SU-DHL-6 (cell line): ENCODE data around the gene NPM1.

Experiments
- H2AFZ ChIP-seq: fragments of 200-600 bp; sonication (generic); 2 replicates; pipeline ENCODE4 v1.6.1; 2014; ENCODE audit warnings: low read depth, mild to moderate bottlenecking, moderate library complexity, mixed read lengths, antibody characterized with exemption, low read length; ENCODE audit not compliant: severe bottlenecking
- H3F3A ChIP-seq: fragments of 200-600 bp; shearing (Covaris generic); 2 replicates; pipeline ENCODE4 v1.6.0; 2016; ENCODE audit warnings: antibody characterized with exemption, mild to moderate bottlenecking; ENCODE audit not compliant: insufficient read depth
- H3K27ac ChIP-seq: fragments of 200-600 bp; sonication (generic); 2 replicates; pipeline ENCODE4 v1.5.1; 2016; ENCODE audit warnings: low read depth, mild to moderate bottlenecking, low read length, moderate library complexity, mixed read lengths
- H3K27me3 ChIP-seq: fragments of 200-600 bp; sonication (generic), shearing (Covaris generic); 2 replicates; pipeline ENCODE4 v1.6.0; 2014; ENCODE audit warnings: mild to moderate bottlenecking, low read length
- H3K36me3 ChIP-seq: fragments of 200-600 bp; sonication (generic); 2 replicates; pipeline ENCODE4 v1.6.1; 2014; ENCODE audit warnings: mild to moderate bottlenecking, low read length, mixed read lengths
- H3K4me2 ChIP-seq: fragments of 300-600, 200-600 bp; shearing (Covaris generic), sonication (generic); 2 replicates; pipeline ENCODE4 v1.6.0; 2014; ENCODE audit warnings: low read length, low read depth, mild to moderate bottlenecking; ENCODE audit not compliant: poor library complexity, severe bottlenecking
- H3K4me3 ChIP-seq: fragments of 200-600 bp; sonication (generic); 2 replicates; pipeline ENCODE4 v1.5.1; 2014; ENCODE audit warnings: antibody characterized with exemption, low read length, mild to moderate bottlenecking, mixed read lengths; ENCODE audit not compliant: insufficient read depth, poor library complexity, severe bottlenecking
- H3K79me2 ChIP-seq: fragments of 200-600 bp; sonication (generic); 2 replicates; pipeline ENCODE4 v1.6.1; 2014; ENCODE audit warnings: mild to moderate bottlenecking, low read length, moderate library complexity; ENCODE audit not compliant: insufficient read depth
- H3K9ac ChIP-seq: fragments of 200-600 bp; sonication (generic); 2 replicates; pipeline ENCODE4 v1.7.0; 2014; ENCODE audit warnings: mild to moderate bottlenecking, low read length
- H3K9me2 ChIP-seq: fragments of 200-600 bp; sonication (generic); replicated peaks from 2 replicates; pipeline ENCODE4 v1.6.1; 2014; ENCODE audit warnings: low read length; ENCODE audit not compliant: insufficient read depth
- H3K9me3 ChIP-seq: fragments of 200-600 bp; sonication (generic); 2 replicates; pipeline ENCODE4 v1.6.1; 2014; ENCODE audit warnings: low read length, mixed read lengths; ENCODE audit not compliant: insufficient read depth
- H4K20me1 ChIP-seq: fragments of 200-600 bp; sonication (generic); 2 replicates; pipeline ENCODE4 v1.6.1; 2014; ENCODE audit warnings: low read depth, mild to moderate bottlenecking, antibody characterized with exemption, low read length, moderate library complexity, mixed read lengths
- CTCF ChIP-seq: fragments of 200-600 bp; sonication (generic); IDR thresholded peaks from one replicate; pipeline ENCODE4 v1.5.1; 2017; ENCODE audit warnings: antibody characterized with exemption, mild to moderate bottlenecking, low read length, moderate library complexity; ENCODE audit not compliant: insufficient read depth, poor library complexity, severe bottlenecking
- EZH2phosphoT487 ChIP-seq: fragments of 200-600 bp; sonication (generic), shearing (Covaris generic); conservative IDR thresholded peaks from 2 replicates; pipeline ENCODE4 v1.6.1; 2018; ENCODE audit warnings: mild to moderate bottlenecking, antibody characterized with exemption, low read length, moderate library complexity, mixed read lengths

Gene NPM1

DNA sequence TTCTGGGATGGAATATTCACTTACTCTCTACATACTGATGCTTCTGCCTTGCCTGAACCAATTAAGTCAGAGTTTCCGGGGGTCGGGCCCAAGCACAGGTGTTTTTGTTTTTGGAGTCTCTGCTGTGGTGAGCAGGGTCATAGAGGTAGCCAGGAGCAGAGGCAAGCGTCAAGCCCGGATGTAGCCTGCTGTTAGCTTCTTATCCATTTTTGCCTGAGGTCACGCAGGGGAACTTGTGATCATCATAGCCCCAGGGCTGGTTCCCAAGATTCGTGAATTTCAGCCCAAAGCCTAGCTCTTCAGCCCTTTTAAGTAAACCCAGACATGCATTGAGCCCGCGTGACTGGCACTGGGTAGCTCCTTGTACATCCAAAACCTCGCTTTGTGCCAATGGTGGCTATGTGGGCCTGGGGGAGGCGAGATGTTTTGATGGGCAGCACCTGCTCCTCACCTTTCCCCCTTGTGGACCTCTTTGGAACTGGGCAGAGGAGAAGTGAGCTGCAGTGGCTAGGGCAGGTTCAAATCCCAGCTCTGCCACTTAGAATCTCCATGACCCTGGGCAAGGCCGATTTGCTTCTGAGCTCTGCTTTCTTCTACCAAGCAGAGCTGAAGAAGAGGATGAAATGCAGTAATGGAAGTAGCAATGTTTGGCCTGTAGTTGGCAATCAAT lies 65.5 kb downstream of the NPM1 start:
- H3F3A ChIP-seq, result no peaks in the 10 kb centered on the region
- no peak overlapping the region for H3K4me3 ChIP-seq
- H3K9ac ChIP-seq, result no peak overlapping the region
- H3K79me2 ChIP-seq, result no peaks in the 10 kb centered on the region
- no peaks in the 10 kb centered on the region for H3K9me3 ChIP-seq
- TF ChIP-seq EZH2phosphoT487 (no peak), CTCF (no peak)
- H3K4me2 ChIP-seq, result no peak overlapping the region
- no peaks in the 10 kb centered on the region for H4K20me1 ChIP-seq
- no peaks in the 10 kb centered on the region for H3K9me2 ChIP-seq
- no peak overlapping the region for H3K27ac ChIP-seq
- no peaks in the 10 kb centered on the region for H3K36me3 ChIP-seq
- no peaks in the 10 kb centered on the region for H3K27me3 ChIP-seq
- H2AFZ ChIP-seq, result no peak overlapping the region

DNA sequence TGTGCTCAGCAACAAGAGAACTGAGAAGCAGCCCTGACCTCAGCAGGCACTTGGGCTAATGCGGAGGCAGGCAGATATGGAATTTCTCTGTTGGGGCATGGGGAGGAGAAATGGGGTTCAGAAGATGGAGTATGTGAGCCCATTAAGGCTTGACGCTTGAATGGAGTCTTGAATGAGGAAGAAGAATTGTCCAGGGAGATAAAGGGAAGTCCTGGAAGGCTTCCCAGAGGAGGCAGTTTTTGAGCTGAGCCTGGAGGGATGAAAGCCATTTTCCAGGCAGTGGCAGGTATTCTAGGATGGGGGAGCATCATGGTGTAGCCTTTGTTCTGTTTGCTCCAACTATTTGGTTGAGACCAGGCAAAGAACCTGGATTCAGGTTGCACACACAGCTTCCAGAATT lies 66.3 kb downstream of the NPM1 start:
- Histone ChIP-seq H2AFZ (no peak overlapping the region), H4K20me1 (no peaks in the 10 kb centered on the region), H3K9me3 (no peaks in the 10 kb centered on the region), H3K9me2 (no peaks in the 10 kb centered on the region), H3K36me3 (no peaks in the 10 kb centered on the region), H3K27ac (no peak overlapping the region), H3K79me2 (no peaks in the 10 kb centered on the region), H3K9ac (no peak overlapping the region), H3K27me3 (no peaks in the 10 kb centered on the region), H3K4me2 (no peak overlapping the region), H3F3A (no peaks in the 10 kb centered on the region), H3K4me3 (no peak overlapping the region)
- TF ChIP-seq CTCF (no peak), EZH2phosphoT487 (no peak)

GRCh38 chr5:171454549-171454948 lies 66.9 kb downstream of the NPM1 start:
- Histone ChIP-seq H3K9ac (no peak overlapping the region), H3F3A (no peaks in the 10 kb centered on the region), H3K27me3 (no peaks in the 10 kb centered on the region), H3K4me2 (no peak overlapping the region), H2AFZ (no peak overlapping the region), H3K27ac (no peak overlapping the region), H4K20me1 (no peaks in the 10 kb centered on the region), H3K36me3 (no peaks in the 10 kb centered on the region), H3K9me2 (no peaks in the 10 kb centered on the region), H3K79me2 (no peaks in the 10 kb centered on the region), H3K4me3 (no peak overlapping the region), H3K9me3 (no peaks in the 10 kb centered on the region)
- TF ChIP-seq CTCF (no peak), EZH2phosphoT487 (no peak)
